SU-DHL-6 (cell line): ENCODE results near the gene TIAM2.

Experiments used
- H2AFZ ChIP-seq: fragments of 200-600 bp; sonication (generic); 2 replicates; pipeline ENCODE4 v1.6.1; 2014; ENCODE audit warnings: low read depth, mild to moderate bottlenecking, moderate library complexity, mixed read lengths, antibody characterized with exemption, low read length; ENCODE audit not compliant: severe bottlenecking
- H3F3A ChIP-seq: fragments of 200-600 bp; shearing (Covaris generic); 2 replicates; pipeline ENCODE4 v1.6.0; 2016; ENCODE audit warnings: antibody characterized with exemption, mild to moderate bottlenecking; ENCODE audit not compliant: insufficient read depth
- H3K27ac ChIP-seq: fragments of 200-600 bp; sonication (generic); 2 replicates; pipeline ENCODE4 v1.5.1; 2016; ENCODE audit warnings: low read depth, mild to moderate bottlenecking, low read length, moderate library complexity, mixed read lengths
- H3K27me3 ChIP-seq: fragments of 200-600 bp; sonication (generic), shearing (Covaris generic); 2 replicates; pipeline ENCODE4 v1.6.0; 2014; ENCODE audit warnings: mild to moderate bottlenecking, low read length
- H3K36me3 ChIP-seq: fragments of 200-600 bp; sonication (generic); 2 replicates; pipeline ENCODE4 v1.6.1; 2014; ENCODE audit warnings: mild to moderate bottlenecking, low read length, mixed read lengths
- H3K4me2 ChIP-seq: fragments of 300-600, 200-600 bp; shearing (Covaris generic), sonication (generic); 2 replicates; pipeline ENCODE4 v1.6.0; 2014; ENCODE audit warnings: low read length, low read depth, mild to moderate bottlenecking; ENCODE audit not compliant: poor library complexity, severe bottlenecking
- H3K4me3 ChIP-seq: fragments of 200-600 bp; sonication (generic); 2 replicates; pipeline ENCODE4 v1.5.1; 2014; ENCODE audit warnings: antibody characterized with exemption, low read length, mild to moderate bottlenecking, mixed read lengths; ENCODE audit not compliant: insufficient read depth, poor library complexity, severe bottlenecking
- H3K79me2 ChIP-seq: fragments of 200-600 bp; sonication (generic); 2 replicates; pipeline ENCODE4 v1.6.1; 2014; ENCODE audit warnings: mild to moderate bottlenecking, low read length, moderate library complexity; ENCODE audit not compliant: insufficient read depth
- H3K9ac ChIP-seq: fragments of 200-600 bp; sonication (generic); 2 replicates; pipeline ENCODE4 v1.7.0; 2014; ENCODE audit warnings: mild to moderate bottlenecking, low read length
- H3K9me2 ChIP-seq: fragments of 200-600 bp; sonication (generic); replicated peaks from 2 replicates; pipeline ENCODE4 v1.6.1; 2014; ENCODE audit warnings: low read length; ENCODE audit not compliant: insufficient read depth
- H3K9me3 ChIP-seq: fragments of 200-600 bp; sonication (generic); 2 replicates; pipeline ENCODE4 v1.6.1; 2014; ENCODE audit warnings: low read length, mixed read lengths; ENCODE audit not compliant: insufficient read depth
- H4K20me1 ChIP-seq: fragments of 200-600 bp; sonication (generic); 2 replicates; pipeline ENCODE4 v1.6.1; 2014; ENCODE audit warnings: low read depth, mild to moderate bottlenecking, antibody characterized with exemption, low read length, moderate library complexity, mixed read lengths
- EZH2phosphoT487 ChIP-seq: fragments of 200-600 bp; sonication (generic), shearing (Covaris generic); conservative IDR thresholded peaks from 2 replicates; pipeline ENCODE4 v1.6.1; 2018; ENCODE audit warnings: mild to moderate bottlenecking, antibody characterized with exemption, low read length, moderate library complexity, mixed read lengths
- TF ChIP-seq, protein P1 (sequence below): fragments of 200-600 bp; sonication (generic); IDR thresholded peaks from one replicate; pipeline ENCODE4 v1.5.1; 2017; ENCODE audit warnings: antibody characterized with exemption, mild to moderate bottlenecking, low read length, moderate library complexity; ENCODE audit not compliant: insufficient read depth, poor library complexity, severe bottlenecking

The TIAM2 gene

DNA sequence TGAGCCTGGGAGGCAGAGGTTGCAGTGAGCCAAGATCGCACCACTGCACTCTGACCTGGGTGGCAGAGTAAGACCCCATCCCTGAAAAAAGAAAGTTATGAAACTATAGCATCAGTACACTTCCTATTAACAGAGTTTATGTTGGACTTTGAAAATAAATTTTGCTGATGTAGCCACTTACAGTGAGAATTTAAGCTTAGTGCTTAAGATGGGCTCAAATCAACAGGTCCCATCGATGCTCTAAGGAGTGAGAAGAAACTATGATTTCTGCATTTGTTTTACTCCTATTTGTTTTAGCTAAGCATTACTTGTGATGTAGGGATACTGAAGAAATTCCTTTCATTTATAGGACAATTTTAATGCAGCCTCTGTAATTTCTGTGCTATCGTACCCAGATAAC, 175.4 kb downstream of the TIAM2 start:
- Histone ChIP-seq H3K27me3 (no peaks in the 10 kb centered on the region), H3K9ac (no peak overlapping the region), H3F3A (peaks cover 7% of the 10 kb centered on the region), H3K9me3 (no peaks in the 10 kb centered on the region), H3K4me2 (peak overlapping the region; percentile 53), H3K27ac (no peak overlapping the region), H4K20me1 (no peaks in the 10 kb centered on the region), H3K79me2 (no peaks in the 10 kb centered on the region), H2AFZ (peak overlapping the region; percentile 97), H3K4me3 (no peak overlapping the region), H3K36me3 (no peaks in the 10 kb centered on the region), H3K9me2 (no peaks in the 10 kb centered on the region)
- TF ChIP-seq, protein P1, sequence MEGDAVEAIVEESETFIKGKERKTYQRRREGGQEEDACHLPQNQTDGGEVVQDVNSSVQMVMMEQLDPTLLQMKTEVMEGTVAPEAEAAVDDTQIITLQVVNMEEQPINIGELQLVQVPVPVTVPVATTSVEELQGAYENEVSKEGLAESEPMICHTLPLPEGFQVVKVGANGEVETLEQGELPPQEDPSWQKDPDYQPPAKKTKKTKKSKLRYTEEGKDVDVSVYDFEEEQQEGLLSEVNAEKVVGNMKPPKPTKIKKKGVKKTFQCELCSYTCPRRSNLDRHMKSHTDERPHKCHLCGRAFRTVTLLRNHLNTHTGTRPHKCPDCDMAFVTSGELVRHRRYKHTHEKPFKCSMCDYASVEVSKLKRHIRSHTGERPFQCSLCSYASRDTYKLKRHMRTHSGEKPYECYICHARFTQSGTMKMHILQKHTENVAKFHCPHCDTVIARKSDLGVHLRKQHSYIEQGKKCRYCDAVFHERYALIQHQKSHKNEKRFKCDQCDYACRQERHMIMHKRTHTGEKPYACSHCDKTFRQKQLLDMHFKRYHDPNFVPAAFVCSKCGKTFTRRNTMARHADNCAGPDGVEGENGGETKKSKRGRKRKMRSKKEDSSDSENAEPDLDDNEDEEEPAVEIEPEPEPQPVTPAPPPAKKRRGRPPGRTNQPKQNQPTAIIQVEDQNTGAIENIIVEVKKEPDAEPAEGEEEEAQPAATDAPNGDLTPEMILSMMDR, result no peak
- TF ChIP-seq EZH2phosphoT487, result no peak

GRCh38 chr6:155171109-155171746, 176.1 kb downstream of the TIAM2 start:
- no peaks in the 10 kb centered on the region for H4K20me1 ChIP-seq
- peak overlapping the region; percentile 24; the same call in 1 of the 2 replicates for H3K9ac ChIP-seq
- H2AFZ ChIP-seq, result peak overlapping the region; percentile 97
- H3K4me2 ChIP-seq, result peak overlapping the region; percentile 53
- 0 out of 2 replicates have a peak overlapping the region, but pooled peaks have one; percentile 7 for H3K27ac ChIP-seq
- no peaks in the 10 kb centered on the region for H3K9me2 ChIP-seq
- H3F3A ChIP-seq, result peaks cover 14% of the 10 kb centered on the region
- H3K9me3 ChIP-seq, result no peaks in the 10 kb centered on the region
- TF ChIP-seq, protein P1, result no peak
- TF ChIP-seq EZH2phosphoT487, result no peak
- H3K4me3 ChIP-seq, result peak overlapping the region; percentile 5
- no peaks in the 10 kb centered on the region for H3K27me3 ChIP-seq
- H3K36me3 ChIP-seq, result no peaks in the 10 kb centered on the region
- H3K79me2 ChIP-seq, result no peaks in the 10 kb centered on the region

DNA sequence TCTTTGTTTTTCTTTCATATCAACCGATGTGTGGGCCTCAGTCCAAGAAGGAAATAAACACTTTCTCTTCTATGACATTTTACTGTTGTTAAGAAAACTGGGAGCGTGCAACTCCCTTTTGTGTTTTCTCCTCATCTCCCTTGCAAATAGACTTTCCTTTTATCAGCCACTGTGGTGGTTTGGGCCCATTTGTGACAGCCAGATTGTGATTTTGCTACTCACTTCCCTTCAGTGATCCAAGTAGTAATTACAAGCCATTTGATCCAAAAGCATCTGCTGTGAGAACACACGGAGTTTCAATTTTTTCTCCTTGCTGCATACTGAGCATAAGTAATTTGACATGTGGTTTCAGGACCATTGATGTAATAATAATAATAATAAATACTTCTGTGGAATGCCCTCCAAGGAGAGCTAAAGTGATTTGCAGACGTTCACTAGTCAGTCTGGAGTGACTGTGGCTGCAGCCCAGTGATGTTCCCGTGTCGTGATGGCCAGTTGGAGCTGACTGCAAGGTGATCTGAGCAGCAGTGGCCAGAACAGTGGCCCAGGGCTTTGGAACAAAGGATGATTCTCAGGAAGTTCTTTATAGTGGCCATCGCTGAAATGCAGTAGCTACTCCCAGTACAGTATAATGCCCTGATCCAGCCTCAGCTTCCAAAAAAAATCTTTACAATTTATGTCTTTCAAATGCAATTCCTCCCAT, 176.8 kb downstream of the TIAM2 start:
- TF ChIP-seq EZH2phosphoT487, result no peak
- TF ChIP-seq, protein P1, result no peak
- peak overlapping the region; percentile 97 for H2AFZ ChIP-seq
- peak overlapping the region; percentile 53 for H3K4me2 ChIP-seq
- H3K4me3 ChIP-seq, result peak overlapping the region; percentile 5
- peak overlapping the region; percentile 24; the same call in 1 of the 2 replicates for H3K9ac ChIP-seq
- H3K36me3 ChIP-seq, result no peaks in the 10 kb centered on the region
- no peaks in the 10 kb centered on the region for H3K9me2 ChIP-seq
- no peaks in the 10 kb centered on the region for H3K9me3 ChIP-seq
- peaks cover 21% of the 10 kb centered on the region for H3F3A ChIP-seq
- no peaks in the 10 kb centered on the region for H4K20me1 ChIP-seq
- H3K27me3 ChIP-seq, result no peaks in the 10 kb centered on the region
- 0 out of 2 replicates have a peak overlapping the region, but pooled peaks have one; percentile 7 for H3K27ac ChIP-seq
- no peaks in the 10 kb centered on the region for H3K79me2 ChIP-seq
